Endothelial cell of umbilical vein (primary cell): ENCODE results near the gene CELSR1. TPM values are rescaled to one million over a fixed set of nuclear protein-coding genes. Genes with fewer than 3 reads are reported as not detected.

Experiments
- BruUV-seq: library from RNA; stranded (reverse); fragments of 400-500 nt; replicated peaks from 2 replicates; lab custom pipeline; 2021; lab: Mats Ljungman, UMichigan
- CTCF ChIA-PET: fragments of 300-600, 350-600 bp; sonication (Branson Sonifier 250); formaldehyde crosslinking; loops from one replicate; lab custom pipeline; 2021; ENCODE audit warnings: antibody characterized with exemption, inconsistent platforms; lab: Charles Lee
- POLR2A ChIA-PET: fragments of 300-600, 350-600 bp; sonication (Branson Sonifier 250); formaldehyde crosslinking; loops from one replicate; lab custom pipeline; 2021; ENCODE audit warnings: antibody characterized with exemption, inconsistent platforms; lab: Charles Lee
- DNase-seq: peaks from one replicate; pipeline ENCODE4 v3.0.0-alpha.2; 2011; ENCODE audit warnings: low read depth, low spot score
- FAIRE-seq: peaks from 2 replicates; lab custom pipeline; 2011; peaks lifted over from hg19 to GRCh38; lab: Jason Lieb, UNC
- H2AFZ ChIP-seq: 2 replicates; pipeline ENCODE4 v1.6.0; 2012; ENCODE audit warnings: low read depth, low read length, control low read depth, inconsistent platforms
- H3K27ac ChIP-seq: 2 replicates; pipeline ENCODE4 v1.5.1; 2011; ENCODE audit warnings: low read depth, mild to moderate bottlenecking, control low read depth, low read length, moderate library complexity; ENCODE audit not compliant: insufficient read depth
- H3K27me3 ChIP-seq, 2 experiments: 2 replicates each; pipeline versions ENCODE4 v1.6.0 to v1.6.1; 2011; ENCODE audit warnings: low read length in 2 of 2, mixed read lengths in 1 of 2; ENCODE audit not compliant: control insufficient read depth in 2 of 2, insufficient read depth in 2 of 2
- H3K36me3 ChIP-seq, 2 experiments: 2 replicates in 1 of 2; 3 replicates in 1 of 2; pipeline ENCODE4 v1.5.1; 2011; ENCODE audit warnings: low read length in 2 of 2, mild to moderate bottlenecking in 1 of 2, moderate library complexity in 1 of 2; ENCODE audit not compliant: control insufficient read depth in 2 of 2, insufficient read depth in 2 of 2; ENCODE audit errors: extremely low read depth in 1 of 2
- H3K4me1 ChIP-seq: 3 replicates; pipeline ENCODE4 v1.5.1; 2011; ENCODE audit warnings: mild to moderate bottlenecking, low read length; ENCODE audit not compliant: control insufficient read depth, insufficient read depth; ENCODE audit errors: extremely low read depth
- H3K4me2 ChIP-seq: 2 replicates; pipeline ENCODE4 v1.6.1; 2011; ENCODE audit warnings: low read length, control low read depth, mixed read lengths; ENCODE audit not compliant: insufficient read depth
- H3K4me3 ChIP-seq, 3 experiments: fragments of 200-600 bp in 1 of 3; sonication (generic), shearing (Covaris generic) in 1 of 3; replicated peaks in 1 of 3; 2 replicates each; pipeline ENCODE4 v1.5.1; 2011 to 2016; ENCODE audit warnings: control low read depth in 3 of 3, low read length in 3 of 3, mild to moderate bottlenecking in 2 of 3, inconsistent platforms in 1 of 3, low read depth in 1 of 3, moderate library complexity in 1 of 3; ENCODE audit not compliant: insufficient read depth in 1 of 3
- H3K79me2 ChIP-seq: 2 replicates; pipeline ENCODE4 v1.6.0; 2012; ENCODE audit warnings: low read length, inconsistent platforms; ENCODE audit not compliant: control insufficient read depth, insufficient read depth
- H3K9ac ChIP-seq: replicated peaks from 2 replicates; pipeline ENCODE3; 2011; ENCODE audit warnings: low read length, control low read depth; ENCODE audit not compliant: insufficient read depth; ENCODE audit errors: extremely low read depth
- H3K9me1 ChIP-seq: replicated peaks from 3 replicates; pipeline ENCODE4 v1.6.0; 2011; ENCODE audit warnings: mild to moderate bottlenecking, low read length; ENCODE audit not compliant: control insufficient read depth, insufficient read depth; ENCODE audit errors: extremely low read depth
- H3K9me3 ChIP-seq: replicated peaks from 2 replicates; pipeline ENCODE4 v1.5.1; 2012; ENCODE audit warnings: low read length, inconsistent platforms; ENCODE audit not compliant: control insufficient read depth, insufficient read depth
- H4K20me1 ChIP-seq: replicated peaks from 2 replicates; pipeline ENCODE3; 2011; ENCODE audit warnings: mild to moderate bottlenecking, low read length; ENCODE audit not compliant: control insufficient read depth, insufficient read depth; ENCODE audit errors: extremely low read depth
- CTCF ChIP-seq, 2 donors: IDR thresholded peaks; 1 replicate in 1 of 2; 2 replicates in 1 of 2; pipeline ENCODE4 v1.5.1; 2011; ENCODE audit warnings: low read length in 2 of 2, mild to moderate bottlenecking in 2 of 2, moderate library complexity in 2 of 2, control low read depth in 1 of 2, inconsistent platforms in 1 of 2, low read depth in 1 of 2; ENCODE audit not compliant: insufficient read depth in 1 of 2; ENCODE audit errors: extremely low read depth in 1 of 2
- EZH2 ChIP-seq: IDR thresholded peaks from 2 replicates; pipeline ENCODE4 v1.6.1; 2012; ENCODE audit warnings: borderline replicate concordance, low read depth, mild to moderate bottlenecking, moderate library complexity, low read length, inconsistent platforms; ENCODE audit not compliant: severe bottlenecking
- FOS ChIP-seq: IDR thresholded peaks from 2 replicates; pipeline ENCODE4 v1.6.1; 2011; ENCODE audit warnings: mild to moderate bottlenecking, low read length, moderate library complexity, borderline replicate concordance; ENCODE audit not compliant: insufficient read depth
- GATA2 ChIP-seq: IDR thresholded peaks from 2 replicates; pipeline ENCODE4 v1.7.0; 2011; ENCODE audit warnings: low read depth, mild to moderate bottlenecking, moderate library complexity, mixed read lengths, low read length; ENCODE audit not compliant: insufficient read length, insufficient read depth
- JUN ChIP-seq: IDR thresholded peaks from 2 replicates; pipeline ENCODE4 v1.6.1; 2011; ENCODE audit warnings: borderline replicate concordance, low read depth; ENCODE audit not compliant: insufficient read length, insufficient read depth
- MAX ChIP-seq: IDR thresholded peaks from 2 replicates; pipeline ENCODE4 v1.6.1; 2011; ENCODE audit not compliant: insufficient read depth, insufficient read length
- MYC ChIP-seq: IDR thresholded peaks from one replicate; pipeline ENCODE4 v1.6.1; 2011; ENCODE audit warnings: mild to moderate bottlenecking, low read depth, low read length
- POLR2A ChIP-seq: IDR thresholded peaks from 2 replicates; pipeline ENCODE4 v1.6.1; 2012; ENCODE audit warnings: low read depth, mild to moderate bottlenecking, control low read depth, low read length
- POLR2AphosphoS5 ChIP-seq: IDR thresholded peaks from 2 replicates; pipeline ENCODE4 v1.6.1; 2012; ENCODE audit warnings: low read depth, mild to moderate bottlenecking, control low read depth, low read length, moderate library complexity; ENCODE audit not compliant: insufficient read depth
- dilution Hi-C: fragments of 300-500 bp; cut with MboI; formaldehyde crosslinking; loops from one replicate; pipeline ENCODE4 v1.15.0; 2019; ENCODE audit warnings: low sequenced_read_pairs; ENCODE audit not compliant: extremely low pct_ligation_motif_present
- intact Hi-C: fragments of 100-400 bp; cut with micrococcal nuclease; formaldehyde crosslinking; loops from one replicate; pipeline ENCODE4 v1.10.0; 2022
- polyA plus RNA-seq, 4 experiments: library from polyadenylated mRNA; depleted of rRNA in 3 of 4; stranded (reverse) in 3 of 4; unstranded in 1 of 4; fragments of >200 nt; gene quantifications; 2 replicates each; pipeline versions ENCODE4 v1.2.1 to v1.2.3, GENCODE V29; 2011 to 2012; ENCODE audit warnings: missing spikeins in 1 of 4
- total RNA-seq: library from RNA; stranded (reverse); gene quantifications from 2 replicates; pipeline ENCODE4 v1.2.3, GENCODE V29; 2021

Gene CELSR1
- total and polyA plus RNA-seq, 2 donors (not counting 3 experiments of a cell fraction or from before 2014, with no cell fraction given) = 3.7 to 5.4 TPM

GRCh38 chr22:46430961-46431838 is 106.2 kb downstream of the CELSR1 start:
- Histone ChIP-seq H3K4me3 (no peak overlapping the region), H4K20me1 (no peaks in the 10 kb centered on the region), H3K4me2 (no peak overlapping the region), H3K9me3 (no peaks in the 10 kb centered on the region), H3K79me2 (no peaks in the 10 kb centered on the region), H3K9me1 (no peaks in the 10 kb centered on the region), H2AFZ (no peak overlapping the region), H3K27me3 (no peaks in the 10 kb centered on the region), H3K27ac (no peak overlapping the region), H3K36me3 (no peaks in the 10 kb centered on the region), H3K4me1 (no peaks in the 10 kb centered on the region), H3K9ac (no peak overlapping the region)
- BruUV-seq = no TSS peak
- DNase-seq = no peak
- FAIRE-seq = no peak
- intact Hi-C loops = no loop called here
- dilution Hi-C loops = no loop called here
- TF ChIP-seq POLR2A (no peak), JUN (no peak), MAX (no peak), GATA2 (no peak), POLR2AphosphoS5 (no peak), CTCF (IDR thresholded peaks at IDR 0.05; ENCODE audit: extremely low read depth in 1 of 2, insufficient read depth in 1 of 2, low read depth in 1 of 2, low read length in 2 of 2) (no peak), EZH2 (no peak), MYC (no peak), FOS (no peak)
- ChIA-PET POLR2A (no interaction called here), CTCF (no interaction called here)
